H1 (cell line): ENCODE measurements around the gene ZNF730. TPM values are rescaled to one million over a fixed set of nuclear protein-coding genes. Genes with fewer than 3 reads are reported as not detected.
"Not testable (repeated sequence)": the region's sequence is repeated elsewhere in the genome, so short reads cannot be mapped to it uniquely, and the experiment has no call there.

Experiments
- CTCF ChIA-PET: fragments of 300-600 bp; sonication (Branson Sonifier 250); formaldehyde crosslinking; loops from one replicate; lab custom pipeline; 2021; ENCODE audit not compliant: partially characterized antibody; lab: Charles Lee
- POLR2A ChIA-PET: fragments of 300-600 bp; sonication (Branson Sonifier 250); formaldehyde crosslinking; loops from one replicate; lab custom pipeline; 2021; ENCODE audit warnings: inconsistent platforms; ENCODE audit not compliant: partially characterized antibody; lab: Charles Lee
- DNase-seq, 2 experiments: peaks; one replicate each; pipeline versions ENCODE4 v3.0.0 to v3.0.0-alpha.2; 2010 to 2022; ENCODE audit warnings: low spot score in 2 of 2, low read depth in 1 of 2, mixed read lengths in 1 of 2
- FAIRE-seq: peaks from 2 replicates; lab custom pipeline; 2011; peaks lifted over from hg19 to GRCh38; lab: Jason Lieb, UNC
- H2AFZ ChIP-seq: 2 replicates; pipeline ENCODE4 v1.8.1; 2012; ENCODE audit warnings: low read length, inconsistent platforms
- H2AK5ac ChIP-seq: 2 replicates; pipeline ENCODE4 v1.6.1; 2013; ENCODE audit warnings: low read depth, low read length
- H2BK120ac ChIP-seq: replicated peaks from 2 replicates; pipeline ENCODE3; 2013; ENCODE audit warnings: low read depth, low read length, inconsistent platforms
- H2BK12ac ChIP-seq: 2 replicates; pipeline ENCODE4 v1.6.1; 2013; ENCODE audit warnings: low read depth, low read length
- H2BK15ac ChIP-seq: 2 replicates; pipeline ENCODE4 v1.6.1; 2013; ENCODE audit warnings: low read length
- H2BK20ac ChIP-seq: 2 replicates; pipeline ENCODE4 v1.6.1; 2013; ENCODE audit warnings: low read length
- H2BK5ac ChIP-seq: 2 replicates; pipeline ENCODE4 v1.6.1; 2013; ENCODE audit warnings: low read depth, low read length
- H3K14ac ChIP-seq: 2 replicates; pipeline ENCODE4 v1.6.1; 2013; ENCODE audit warnings: inconsistent platforms; ENCODE audit not compliant: insufficient read length
- H3K18ac ChIP-seq: 2 replicates; pipeline ENCODE4 v1.6.1; 2013; ENCODE audit warnings: low read length; ENCODE audit errors: extremely low read depth
- H3K23ac ChIP-seq: 2 replicates; pipeline ENCODE4 v1.6.1; 2013; ENCODE audit warnings: inconsistent platforms; ENCODE audit not compliant: insufficient read length
- H3K23me2 ChIP-seq: 2 replicates; pipeline ENCODE4 v1.6.1; 2013; ENCODE audit warnings: low read depth, low read length
- H3K27ac ChIP-seq: 2 replicates; pipeline ENCODE4 v1.6.1; 2011; ENCODE audit warnings: low read depth, low read length, inconsistent platforms
- H3K27me3 ChIP-seq, 4 experiments: replicated peaks in 1 of 4; 1 replicate in 1 of 4; 2 replicates in 3 of 4; pipeline versions ENCODE4 v1.6.1 to v1.8.1; 2011 to 2013; ENCODE audit warnings: low read length in 3 of 4, mild to moderate bottlenecking in 3 of 4, inconsistent platforms in 2 of 4, mixed read lengths in 2 of 4, moderate library complexity in 1 of 4; ENCODE audit not compliant: control insufficient read depth in 3 of 4, insufficient read depth in 3 of 4; ENCODE audit errors: extremely low read depth in 1 of 4
- H3K36me3 ChIP-seq, 4 experiments: 2 replicates each; pipeline versions ENCODE4 v1.6.1 to v1.8.1; 2011 to 2013; ENCODE audit warnings: mild to moderate bottlenecking in 4 of 4, low read length in 3 of 4, moderate library complexity in 2 of 4, control low read depth in 1 of 4, inconsistent platforms in 1 of 4; ENCODE audit not compliant: insufficient read depth in 4 of 4, control insufficient read depth in 2 of 4
- H3K4ac ChIP-seq: replicated peaks from 2 replicates; pipeline ENCODE3; 2013; ENCODE audit warnings: low read length, low read depth, mixed read lengths, inconsistent platforms; ENCODE audit not compliant: insufficient read length
- H3K4me1 ChIP-seq, 4 experiments: replicated peaks in 1 of 4; 1 replicate in 1 of 4; 2 replicates in 3 of 4; pipeline versions ENCODE4 v1.6.1 to v1.8.1; 2011 to 2013; ENCODE audit warnings: low read length in 3 of 4, inconsistent platforms in 2 of 4, mixed read lengths in 1 of 4; ENCODE audit not compliant: insufficient read depth in 4 of 4, control insufficient read depth in 3 of 4
- H3K4me2 ChIP-seq, 2 experiments: 2 replicates each; pipeline versions ENCODE4 v1.6.1 to v1.8.1; 2011 to 2013; ENCODE audit warnings: low read depth in 2 of 2, low read length in 2 of 2, control low read depth in 1 of 2, inconsistent platforms in 1 of 2, mild to moderate bottlenecking in 1 of 2; ENCODE audit not compliant: insufficient read depth in 1 of 2
- H3K4me3 ChIP-seq, 4 experiments: fragments of 200-600, 300-600 bp in 1 of 4; sonication (generic), shearing (Covaris generic), sonication (Bioruptor Twin) in 1 of 4; 2 replicates each; pipeline versions ENCODE4 v1.5.1 to v1.8.1; 2011 to 2016; ENCODE audit warnings: low read length in 4 of 4, low read depth in 3 of 4, control low read depth in 2 of 4, inconsistent platforms in 2 of 4, mild to moderate bottlenecking in 2 of 4, mixed read lengths in 1 of 4, moderate library complexity in 1 of 4; ENCODE audit not compliant: insufficient read depth in 2 of 4; ENCODE audit errors: extremely low read depth in 1 of 4
- H3K56ac ChIP-seq: replicated peaks from 2 replicates; pipeline ENCODE3; 2013; ENCODE audit warnings: low read depth, mild to moderate bottlenecking, mixed read lengths, low read length, inconsistent platforms; ENCODE audit not compliant: insufficient read length
- H3K79me1 ChIP-seq: 2 replicates; pipeline ENCODE4 v1.6.1; 2013; ENCODE audit warnings: low read depth, low read length, control low read depth
- H3K79me2 ChIP-seq, 2 experiments: 2 replicates each; pipeline versions ENCODE4 v1.6.1 to v1.8.1; 2012 to 2013; ENCODE audit warnings: low read length in 2 of 2, mild to moderate bottlenecking in 2 of 2, inconsistent platforms in 1 of 2; ENCODE audit not compliant: insufficient read depth in 2 of 2, control insufficient read depth in 1 of 2
- H3K9ac ChIP-seq, 4 experiments: replicated peaks in 1 of 4; 1 replicate in 1 of 4; 2 replicates in 3 of 4; pipeline versions ENCODE4 v1.6.1 to v1.8.1; 2011 to 2013; ENCODE audit warnings: low read depth in 3 of 4, low read length in 3 of 4, control low read depth in 2 of 4, mild to moderate bottlenecking in 2 of 4, moderate library complexity in 2 of 4, inconsistent platforms in 1 of 4; ENCODE audit errors: extremely low read depth in 1 of 4
- H3K9me3 ChIP-seq, 2 experiments: 2 replicates each; pipeline versions ENCODE4 v1.6.1 to v1.8.1; 2012 to 2013; ENCODE audit warnings: mild to moderate bottlenecking in 2 of 2, moderate library complexity in 2 of 2, control low read depth in 1 of 2, inconsistent platforms in 1 of 2, low read depth in 1 of 2, low read length in 1 of 2, mixed read lengths in 1 of 2; ENCODE audit not compliant: insufficient read depth in 2 of 2
- H4K20me1 ChIP-seq, 2 experiments: replicated peaks in 1 of 2; 2 replicates each; pipeline versions ENCODE3 to v1.8.1; 2011 to 2013; ENCODE audit warnings: inconsistent platforms in 2 of 2, low read length in 2 of 2, mild to moderate bottlenecking in 1 of 2; ENCODE audit not compliant: insufficient read depth in 2 of 2, control insufficient read depth in 1 of 2
- H4K5ac ChIP-seq: 2 replicates; pipeline ENCODE4 v1.6.1; 2013; ENCODE audit warnings: low read length, low read depth, mixed read lengths, inconsistent platforms; ENCODE audit not compliant: insufficient read length
- H4K8ac ChIP-seq: 2 replicates; pipeline ENCODE4 v1.8.0; 2013; ENCODE audit warnings: mild to moderate bottlenecking, moderate library complexity, low read length, inconsistent platforms; ENCODE audit not compliant: insufficient read depth; ENCODE audit errors: extremely low read depth
- H4K91ac ChIP-seq: replicated peaks from 2 replicates; pipeline ENCODE3; 2013; ENCODE audit warnings: low read length, mixed read lengths, inconsistent platforms; ENCODE audit not compliant: insufficient read length
- SP2 ChIP-seq: IDR thresholded peaks from 2 replicates; pipeline ENCODE4 v1.6.1; 2012; ENCODE audit warnings: mild to moderate bottlenecking, low read length, inconsistent platforms
- whole genome bisulfite sequencing, 2 experiments: shearing (Covaris generic) in 1 of 2; methylation state at CpG; one replicate each; pipeline versions ENCODE4 v1.1.6 to v1.1.7; 2013 to 2015; ENCODE audit warnings: low lambda C conversion rate in 2 of 2, mixed read lengths in 2 of 2, inconsistent platforms in 1 of 2, low coverage in 1 of 2, missing lambda C conversion rate in 1 of 2; ENCODE audit not compliant: insufficient replicate concordance in 2 of 2, insufficient coverage in 1 of 2, insufficient read length in 1 of 2; ENCODE audit errors: extremely low coverage in 1 of 2, missing lambda C conversion rate in 1 of 2; 5-methylcytosine and 5-hydroxymethylcytosine counted together
- polyA plus RNA-seq, 7 experiments: library from polyadenylated mRNA; depleted of rRNA in 3 of 7; stranded (reverse) in 5 of 7; unstranded in 2 of 7; fragments of >200 nt in 5 of 7; fragments of 200-250 nt in 2 of 7; gene quantifications; 1 replicate in 5 of 7; 2 replicates in 1 of 7; 4 replicates in 1 of 7; pipeline versions ENCODE4 v1.2.1 to v1.2.3, GENCODE V29; 2011 to 2013; ENCODE audit warnings: missing spikeins in 2 of 7, mixed read lengths in 2 of 7
- total RNA-seq: library from RNA; stranded (reverse); fragmentation: NEBNext Ultra II Directional; extraction: Animal tissue kit (Norgen Biotek cat#: 25700); gene quantifications from 2 replicates; pipeline ENCODE4 v1.2.1, GENCODE V29; 2021

ZNF730 gene
- total and polyA plus RNA-seq, 2 of the 8 experiments (the other 6 are each of a cell fraction or from before 2014, with no cell fraction given), result 7.0 to 29.4 TPM

DNA sequence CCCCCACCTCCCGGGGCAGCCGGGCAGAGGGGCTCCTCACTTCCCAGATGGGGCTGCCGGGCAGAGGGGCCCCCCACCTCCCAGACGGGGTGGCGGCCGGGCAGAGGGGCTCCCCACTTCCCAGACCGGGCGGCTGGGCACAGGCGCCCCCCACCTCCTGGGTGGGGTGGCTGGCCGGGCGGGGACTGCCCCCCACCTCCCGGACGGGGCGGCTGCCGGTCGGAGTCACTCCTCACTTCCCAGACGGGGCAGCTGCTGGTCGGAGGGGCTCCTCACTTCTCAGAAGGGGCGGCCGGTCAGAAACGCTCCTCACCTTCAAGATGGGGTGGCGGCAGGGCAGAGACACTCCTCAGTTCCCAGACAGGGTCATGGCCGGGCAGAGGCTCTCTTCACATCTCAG lies 43.9 kb downstream of the ZNF730 start:
- H3K4me3 ChIP-seq, result no peak overlapping the region
- ChIA-PET CTCF (no interaction called here), POLR2A (no interaction called here)
- H3K56ac ChIP-seq, result no peak overlapping the region
- no peak overlapping the region for H3K4ac ChIP-seq
- no peak overlapping the region for H2AFZ ChIP-seq
- H3K18ac ChIP-seq, result no peak overlapping the region; the same call in 1 of the 2 replicates
- H4K8ac ChIP-seq, result no peak overlapping the region
- H2BK15ac ChIP-seq, result no peak overlapping the region
- no peaks in the 10 kb centered on the region for H3K23me2 ChIP-seq
- H4K20me1 ChIP-seq, result no peaks in the 10 kb centered on the region
- H3K4me2 ChIP-seq, result no peak overlapping the region
- H3K4me1 ChIP-seq, result no peaks in the 10 kb centered on the region
- H4K91ac ChIP-seq, result no peak overlapping the region
- H3K23ac ChIP-seq, result no peak overlapping the region
- no peak for DNase-seq
- H2BK20ac ChIP-seq, result no peak overlapping the region
- H2BK120ac ChIP-seq, result no peak overlapping the region
- FAIRE-seq, result no peak
- H3K27ac ChIP-seq, result no peak overlapping the region
- no peak overlapping the region for H2BK5ac ChIP-seq
- TF ChIP-seq SP2, result no peak
- H3K9me3 ChIP-seq, result peaks cover 11 to 26% of the 10 kb centered on the region in 2 experiments; a peak in 3 of 4 replicates
- H3K27me3 ChIP-seq, result no peaks in the 10 kb centered on the region
- no peak overlapping the region for H2BK12ac ChIP-seq
- no peaks in the 10 kb centered on the region for H3K79me1 ChIP-seq
- H3K36me3 ChIP-seq, result no peaks in the 10 kb centered on the region; a peak in 1 of 8 replicates
- H3K79me2 ChIP-seq, result no peaks in the 10 kb centered on the region
- no peak overlapping the region for H2AK5ac ChIP-seq
- H4K5ac ChIP-seq, result no peak overlapping the region
- H3K9ac ChIP-seq, result no peak overlapping the region
- H3K14ac ChIP-seq, result no peak overlapping the region
- 94% methylated on average over 7 of the region's 23 CpGs; no CpG with 5 or more reads in 1 of the 2 experiments for WGBS, 2 experiments

- CTCF ChIA-PET, H2BK120ac ChIP-seq, H3K4ac ChIP-seq, DNase-seq, H2BK12ac ChIP-seq, H3K14ac ChIP-seq, H2BK5ac ChIP-seq, POLR2A ChIA-PET, H3K23me2 ChIP-seq, H4K8ac ChIP-seq, H4K91ac ChIP-seq, H3K56ac ChIP-seq, H3K4me1 ChIP-seq, H3K79me2 ChIP-seq, H3K18ac ChIP-seq, H3K27ac ChIP-seq, H2AFZ ChIP-seq, H2AK5ac ChIP-seq, H3K27me3 ChIP-seq, H4K5ac ChIP-seq, H4K20me1 ChIP-seq, H2BK20ac ChIP-seq, H3K36me3 ChIP-seq, H2BK15ac ChIP-seq, H3K9ac ChIP-seq, H3K23ac ChIP-seq, H3K79me1 ChIP-seq: not testable (repeated sequence)
- Histone ChIP-seq H3K9me3 (peaks cover 4 to 11% of the 10 kb centered on the region in 2 experiments; a peak in 2 of 4 replicates), H3K4me2 (peak overlapping the region; percentile 42 to 59), H3K4me3 (peak overlapping the region in 1 of 4 experiments; percentile 44; a peak in 1 of 8 replicates)
- FAIRE-seq, result peak; percentile 93
- 4% methylated on average over 9 of the region's 9 CpGs; no CpG with 5 or more reads in 1 of the 2 experiments for WGBS, 2 experiments
Measured at GRCh38 chr19:23168286-23168685, 51.5 kb downstream of the ZNF730 start.
